Endothelial cell of umbilical vein (primary cell): ENCODE data around the gene CAPG. TPM values are rescaled to one million over a fixed set of nuclear protein-coding genes. Genes with fewer than 3 reads are reported as not detected.

Experiments
- BruUV-seq: library from RNA; stranded (reverse); fragments of 400-500 nt; replicated peaks from 2 replicates; lab custom pipeline; 2021; lab: Mats Ljungman, UMichigan
- CTCF ChIA-PET: fragments of 300-600, 350-600 bp; sonication (Branson Sonifier 250); formaldehyde crosslinking; loops from one replicate; lab custom pipeline; 2021; ENCODE audit warnings: antibody characterized with exemption, inconsistent platforms; lab: Charles Lee
- POLR2A ChIA-PET: fragments of 300-600, 350-600 bp; sonication (Branson Sonifier 250); formaldehyde crosslinking; loops from one replicate; lab custom pipeline; 2021; ENCODE audit warnings: antibody characterized with exemption, inconsistent platforms; lab: Charles Lee
- DNase-seq: peaks from one replicate; pipeline ENCODE4 v3.0.0-alpha.2; 2011; ENCODE audit warnings: low read depth, low spot score
- FAIRE-seq: peaks from 2 replicates; lab custom pipeline; 2011; peaks lifted over from hg19 to GRCh38; lab: Jason Lieb, UNC
- H2AFZ ChIP-seq: 2 replicates; pipeline ENCODE4 v1.6.0; 2012; ENCODE audit warnings: low read depth, low read length, control low read depth, inconsistent platforms
- H3K27ac ChIP-seq: 2 replicates; pipeline ENCODE4 v1.5.1; 2011; ENCODE audit warnings: low read depth, mild to moderate bottlenecking, control low read depth, low read length, moderate library complexity; ENCODE audit not compliant: insufficient read depth
- H3K27me3 ChIP-seq, 2 experiments: 2 replicates each; pipeline versions ENCODE4 v1.6.0 to v1.6.1; 2011; ENCODE audit warnings: low read length in 2 of 2, mixed read lengths in 1 of 2; ENCODE audit not compliant: control insufficient read depth in 2 of 2, insufficient read depth in 2 of 2
- H3K36me3 ChIP-seq, 2 experiments: 2 replicates in 1 of 2; 3 replicates in 1 of 2; pipeline ENCODE4 v1.5.1; 2011; ENCODE audit warnings: low read length in 2 of 2, mild to moderate bottlenecking in 1 of 2, moderate library complexity in 1 of 2; ENCODE audit not compliant: control insufficient read depth in 2 of 2, insufficient read depth in 2 of 2; ENCODE audit errors: extremely low read depth in 1 of 2
- H3K4me1 ChIP-seq: 3 replicates; pipeline ENCODE4 v1.5.1; 2011; ENCODE audit warnings: mild to moderate bottlenecking, low read length; ENCODE audit not compliant: control insufficient read depth, insufficient read depth; ENCODE audit errors: extremely low read depth
- H3K4me2 ChIP-seq: 2 replicates; pipeline ENCODE4 v1.6.1; 2011; ENCODE audit warnings: low read length, control low read depth, mixed read lengths; ENCODE audit not compliant: insufficient read depth
- H3K4me3 ChIP-seq, 3 experiments: fragments of 200-600 bp in 1 of 3; sonication (generic), shearing (Covaris generic) in 1 of 3; replicated peaks in 1 of 3; 2 replicates each; pipeline ENCODE4 v1.5.1; 2011 to 2016; ENCODE audit warnings: control low read depth in 3 of 3, low read length in 3 of 3, mild to moderate bottlenecking in 2 of 3, inconsistent platforms in 1 of 3, low read depth in 1 of 3, moderate library complexity in 1 of 3; ENCODE audit not compliant: insufficient read depth in 1 of 3
- H3K79me2 ChIP-seq: 2 replicates; pipeline ENCODE4 v1.6.0; 2012; ENCODE audit warnings: low read length, inconsistent platforms; ENCODE audit not compliant: control insufficient read depth, insufficient read depth
- H3K9ac ChIP-seq: replicated peaks from 2 replicates; pipeline ENCODE3; 2011; ENCODE audit warnings: low read length, control low read depth; ENCODE audit not compliant: insufficient read depth; ENCODE audit errors: extremely low read depth
- H3K9me1 ChIP-seq: replicated peaks from 3 replicates; pipeline ENCODE4 v1.6.0; 2011; ENCODE audit warnings: mild to moderate bottlenecking, low read length; ENCODE audit not compliant: control insufficient read depth, insufficient read depth; ENCODE audit errors: extremely low read depth
- H3K9me3 ChIP-seq: replicated peaks from 2 replicates; pipeline ENCODE4 v1.5.1; 2012; ENCODE audit warnings: low read length, inconsistent platforms; ENCODE audit not compliant: control insufficient read depth, insufficient read depth
- H4K20me1 ChIP-seq: replicated peaks from 2 replicates; pipeline ENCODE3; 2011; ENCODE audit warnings: mild to moderate bottlenecking, low read length; ENCODE audit not compliant: control insufficient read depth, insufficient read depth; ENCODE audit errors: extremely low read depth
- CTCF ChIP-seq, 2 donors: IDR thresholded peaks; 1 replicate in 1 of 2; 2 replicates in 1 of 2; pipeline ENCODE4 v1.5.1; 2011; ENCODE audit warnings: low read length in 2 of 2, mild to moderate bottlenecking in 2 of 2, moderate library complexity in 2 of 2, control low read depth in 1 of 2, inconsistent platforms in 1 of 2, low read depth in 1 of 2; ENCODE audit not compliant: insufficient read depth in 1 of 2; ENCODE audit errors: extremely low read depth in 1 of 2
- EZH2 ChIP-seq: IDR thresholded peaks from 2 replicates; pipeline ENCODE4 v1.6.1; 2012; ENCODE audit warnings: borderline replicate concordance, low read depth, mild to moderate bottlenecking, moderate library complexity, low read length, inconsistent platforms; ENCODE audit not compliant: severe bottlenecking
- FOS ChIP-seq: IDR thresholded peaks from 2 replicates; pipeline ENCODE4 v1.6.1; 2011; ENCODE audit warnings: mild to moderate bottlenecking, low read length, moderate library complexity, borderline replicate concordance; ENCODE audit not compliant: insufficient read depth
- GATA2 ChIP-seq: IDR thresholded peaks from 2 replicates; pipeline ENCODE4 v1.7.0; 2011; ENCODE audit warnings: low read depth, mild to moderate bottlenecking, moderate library complexity, mixed read lengths, low read length; ENCODE audit not compliant: insufficient read length, insufficient read depth
- JUN ChIP-seq: IDR thresholded peaks from 2 replicates; pipeline ENCODE4 v1.6.1; 2011; ENCODE audit warnings: borderline replicate concordance, low read depth; ENCODE audit not compliant: insufficient read length, insufficient read depth
- MAX ChIP-seq: IDR thresholded peaks from 2 replicates; pipeline ENCODE4 v1.6.1; 2011; ENCODE audit not compliant: insufficient read depth, insufficient read length
- MYC ChIP-seq: IDR thresholded peaks from one replicate; pipeline ENCODE4 v1.6.1; 2011; ENCODE audit warnings: mild to moderate bottlenecking, low read depth, low read length
- POLR2A ChIP-seq: IDR thresholded peaks from 2 replicates; pipeline ENCODE4 v1.6.1; 2012; ENCODE audit warnings: low read depth, mild to moderate bottlenecking, control low read depth, low read length
- POLR2AphosphoS5 ChIP-seq: IDR thresholded peaks from 2 replicates; pipeline ENCODE4 v1.6.1; 2012; ENCODE audit warnings: low read depth, mild to moderate bottlenecking, control low read depth, low read length, moderate library complexity; ENCODE audit not compliant: insufficient read depth
- dilution Hi-C: fragments of 300-500 bp; cut with MboI; formaldehyde crosslinking; loops from one replicate; pipeline ENCODE4 v1.15.0; 2019; ENCODE audit warnings: low sequenced_read_pairs; ENCODE audit not compliant: extremely low pct_ligation_motif_present
- intact Hi-C: fragments of 100-400 bp; cut with micrococcal nuclease; formaldehyde crosslinking; loops from one replicate; pipeline ENCODE4 v1.10.0; 2022
- polyA plus RNA-seq, 4 experiments: library from polyadenylated mRNA; depleted of rRNA in 3 of 4; stranded (reverse) in 3 of 4; unstranded in 1 of 4; fragments of >200 nt; gene quantifications; 2 replicates each; pipeline versions ENCODE4 v1.2.1 to v1.2.3, GENCODE V29; 2011 to 2012; ENCODE audit warnings: missing spikeins in 1 of 4
- total RNA-seq: library from RNA; stranded (reverse); gene quantifications from 2 replicates; pipeline ENCODE4 v1.2.3, GENCODE V29; 2021

The CAPG gene
- total and polyA plus RNA-seq, 2 donors (not counting 3 experiments of a cell fraction or from before 2014, with no cell fraction given): 107 to 115 TPM

- no TSS peak for BruUV-seq
- Histone ChIP-seq H3K27ac (no peak overlapping the region), H3K9ac (no peak overlapping the region), H3K4me2 (no peak overlapping the region), H3K27me3 (no peaks in the 10 kb centered on the region), H3K9me1 (no peaks in the 10 kb centered on the region), H3K79me2 (no peaks in the 10 kb centered on the region), H3K4me3 (no peak overlapping the region), H2AFZ (no peak overlapping the region), H3K36me3 (no peaks in the 10 kb centered on the region), H3K4me1 (no peaks in the 10 kb centered on the region), H3K9me3 (no peaks in the 10 kb centered on the region), H4K20me1 (no peaks in the 10 kb centered on the region)
- no peak for TF ChIP-seq POLR2AphosphoS5
- TF ChIP-seq FOS: no peak
- no peak for TF ChIP-seq POLR2A
- no peak for TF ChIP-seq EZH2
- TF ChIP-seq MYC: no peak
- no peak for TF ChIP-seq GATA2
- TF ChIP-seq MAX: no peak
- no peak for TF ChIP-seq JUN
- no peak for TF ChIP-seq CTCF (IDR thresholded peaks at IDR 0.05; ENCODE audit: extremely low read depth in 1 of 2, insufficient read depth in 1 of 2, low read depth in 1 of 2, low read length in 2 of 2)
- POLR2A ChIA-PET: interaction anchor here (0.6 to 1.2 kb wide), 2 partner anchors 112 to 155 kb away, joined by 3 read pairs; no protein-coding TSS in a partner anchor
- intact Hi-C loops (no loop called here), dilution Hi-C loops (no loop called here)
- FAIRE-seq (no peak), DNase-seq (no peak)
- CTCF ChIA-PET: interaction anchor here (0.9 to 4.6 kb wide), 5 partner anchors 9 to 125 kb away, joined by 3 to 19 read pairs (median 5); partner anchors contain the start of gene MAT2A
Measured at GRCh38 chr2:85428343-85428881, 18.2 kb upstream of the CAPG start.
